Epithelial cell of prostate (primary cell): ENCODE results near the gene SYNRG.
A peak's percentile ranks its signal among the peaks of the same experiment; 100 is the strongest.

Source experiments
- DNase-seq: peaks from one replicate; pipeline ENCODE4 v3.0.0-alpha.2; 2011; ENCODE audit warnings: low read depth, low spot score
- H3K27ac ChIP-seq: fragments of 450-650 bp; 2 replicates; pipeline ENCODE4 v1.5.1; 2017; ENCODE audit warnings: mild to moderate bottlenecking

The SYNRG gene

DNA sequence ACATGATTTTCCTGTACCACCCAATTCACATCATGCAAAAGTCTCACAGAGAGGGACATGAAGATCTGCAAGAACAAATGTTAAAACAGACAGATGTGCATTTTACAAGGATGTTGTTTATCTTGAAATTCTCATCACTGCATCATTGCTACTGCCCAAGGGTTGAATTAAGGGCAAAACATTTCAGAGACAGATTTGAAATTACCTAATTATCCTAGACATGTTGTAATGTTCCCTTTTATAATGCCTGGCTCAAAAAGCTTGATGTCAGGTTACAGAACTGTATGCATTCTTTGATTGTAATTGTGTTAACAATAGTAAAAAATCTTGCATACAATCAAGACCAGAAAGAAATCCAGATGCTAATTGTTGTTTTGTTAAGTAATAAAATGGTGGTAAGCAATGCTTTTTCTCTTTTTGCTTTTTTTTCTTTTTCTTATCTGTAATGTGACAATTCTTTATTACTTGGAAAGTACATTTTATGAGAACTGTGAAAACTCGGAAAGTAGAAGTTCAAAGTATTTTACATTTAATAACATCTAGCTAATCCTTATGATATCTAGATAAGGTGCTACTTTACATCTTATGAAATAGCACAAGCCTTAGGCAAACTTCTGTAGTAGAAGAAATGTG, 123.2 kb downstream of the SYNRG start:
- DNase-seq, result no peak
- H3K27ac ChIP-seq, result no peak overlapping the region

DNA sequence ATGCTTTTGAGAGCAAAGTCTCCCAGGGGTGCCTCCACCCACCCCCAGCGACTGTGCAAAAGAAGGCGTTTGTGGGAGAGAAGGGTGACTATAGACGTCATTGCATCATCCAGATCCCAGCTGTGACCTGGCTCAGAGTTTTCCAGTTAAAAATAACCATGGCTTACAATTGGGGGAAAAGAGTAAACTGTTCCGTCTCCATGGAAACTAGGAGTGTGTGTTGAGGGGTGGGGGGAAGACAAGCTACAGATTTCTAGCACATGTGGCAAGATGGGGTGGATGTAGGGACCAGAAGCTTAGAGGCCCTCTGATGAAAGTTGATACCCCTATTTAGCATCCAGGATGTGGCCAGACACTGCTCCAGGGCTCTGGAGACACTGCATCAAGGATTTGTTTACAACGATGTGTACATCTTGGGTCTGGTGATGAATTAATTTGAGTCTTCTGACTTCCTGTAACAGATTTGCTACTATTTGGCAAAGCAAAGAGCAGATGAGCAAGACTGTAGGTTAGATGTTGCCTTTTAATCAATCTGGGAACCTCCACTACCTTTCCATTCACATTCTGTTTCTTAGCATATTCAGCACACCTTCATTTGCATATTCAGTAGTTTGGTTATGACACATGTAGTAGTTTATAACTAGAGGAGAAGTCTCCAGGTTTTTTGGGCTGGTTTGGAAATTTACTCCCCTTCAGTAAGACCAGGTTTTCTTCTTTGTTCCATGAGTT, 125.7 kb downstream of the SYNRG start:
- DNase-seq, result no peak
- no peak overlapping the region for H3K27ac ChIP-seq

DNA sequence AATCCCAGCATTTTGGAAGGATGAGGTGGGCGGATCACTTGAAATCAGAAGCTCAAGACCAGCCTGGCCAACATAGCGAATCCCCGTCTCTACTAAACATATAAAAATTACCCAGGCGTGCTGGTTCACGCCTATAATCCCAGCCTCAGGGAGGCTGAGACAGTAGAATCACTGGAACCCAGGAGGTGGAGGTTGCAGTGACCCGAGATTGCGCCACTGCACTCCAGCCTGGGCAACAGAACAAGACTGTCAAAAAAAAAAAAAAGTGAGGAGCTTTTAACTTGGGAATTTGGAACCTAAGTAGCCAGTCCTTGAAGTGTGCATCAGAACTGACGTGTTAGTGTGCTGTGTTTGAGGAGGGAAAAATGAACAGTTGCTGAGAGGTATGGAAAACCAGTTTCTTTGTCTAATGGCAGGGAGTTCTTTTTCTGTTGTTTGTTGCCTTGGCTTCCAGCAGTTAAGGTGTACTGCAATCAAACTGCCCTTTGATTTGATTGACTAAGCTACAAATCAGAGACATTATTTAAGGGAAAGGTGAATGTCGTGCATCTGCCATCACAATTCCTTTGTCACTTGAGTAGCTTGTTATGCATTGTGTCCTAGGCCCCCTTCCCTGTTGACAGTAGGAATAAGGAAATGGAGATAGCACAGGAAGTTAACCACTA, 128.1 kb downstream of the SYNRG start:
- H3K27ac ChIP-seq, result peak overlapping the region; percentile 57
- DNase-seq, result no peak

DNA sequence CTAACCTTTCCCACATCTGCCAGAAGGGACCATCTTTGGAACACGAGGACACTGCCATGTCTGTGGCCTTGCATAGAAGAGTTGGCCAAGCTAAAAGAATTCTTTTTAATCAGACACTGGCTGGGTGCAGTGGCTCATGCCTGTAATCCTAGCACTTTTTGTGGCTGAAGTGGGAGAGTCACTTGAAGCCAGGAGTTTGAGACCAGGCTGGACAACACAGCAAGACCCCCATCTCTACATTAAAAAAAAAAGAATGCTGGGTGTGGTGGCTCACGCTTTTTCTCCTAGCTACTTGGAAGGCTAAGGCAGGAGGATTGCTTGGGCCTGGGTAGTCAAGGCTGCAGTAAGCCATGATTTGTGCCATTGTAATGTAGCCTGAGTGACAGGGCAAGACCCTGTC, 128.8 kb downstream of the SYNRG start:
- no peak for DNase-seq
- H3K27ac ChIP-seq, result peak overlapping the region; percentile 57

DNA sequence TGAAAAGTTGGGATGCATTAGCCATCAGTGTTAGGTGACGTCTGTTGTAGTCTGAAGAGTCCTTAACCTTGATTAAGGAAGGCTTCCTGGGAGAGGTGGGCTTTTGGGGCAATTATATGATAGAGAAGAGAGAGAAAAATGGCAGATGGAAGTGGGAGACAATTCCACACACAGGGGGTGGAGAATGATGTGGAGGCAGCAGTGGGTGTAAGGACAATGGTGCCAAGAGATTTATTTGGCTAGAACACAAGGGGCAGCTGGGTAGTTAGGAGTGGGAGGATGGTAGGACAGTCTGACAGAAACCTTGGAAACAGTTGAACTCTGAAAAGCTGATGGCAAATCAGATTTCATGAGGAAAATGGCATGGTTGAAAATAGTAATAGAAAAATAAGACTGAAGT, 130.2 kb downstream of the SYNRG start:
- H3K27ac ChIP-seq, result peak overlapping the region; percentile 97
- no peak for DNase-seq

DNA sequence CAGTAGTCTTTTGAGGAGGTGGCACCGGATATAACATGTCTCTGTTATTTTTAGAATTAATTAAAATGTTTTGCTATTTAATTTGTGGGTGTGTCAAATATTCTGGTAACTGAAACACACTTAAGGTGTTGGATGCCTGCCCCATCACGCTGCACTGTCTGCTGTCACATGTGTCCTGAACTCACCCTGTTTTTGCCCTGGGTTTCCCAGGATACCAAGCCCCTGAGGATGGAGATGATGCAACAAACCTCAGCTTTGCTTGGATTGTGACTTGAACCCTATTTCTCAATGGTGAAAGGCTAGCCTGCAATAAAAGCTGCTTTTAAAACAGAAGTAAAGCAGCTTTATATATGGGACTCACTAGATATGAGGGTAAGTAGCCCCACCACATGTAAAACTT, 131.0 kb downstream of the SYNRG start:
- DNase-seq, result no peak
- H3K27ac ChIP-seq, result peak overlapping the region; percentile 97

DNA sequence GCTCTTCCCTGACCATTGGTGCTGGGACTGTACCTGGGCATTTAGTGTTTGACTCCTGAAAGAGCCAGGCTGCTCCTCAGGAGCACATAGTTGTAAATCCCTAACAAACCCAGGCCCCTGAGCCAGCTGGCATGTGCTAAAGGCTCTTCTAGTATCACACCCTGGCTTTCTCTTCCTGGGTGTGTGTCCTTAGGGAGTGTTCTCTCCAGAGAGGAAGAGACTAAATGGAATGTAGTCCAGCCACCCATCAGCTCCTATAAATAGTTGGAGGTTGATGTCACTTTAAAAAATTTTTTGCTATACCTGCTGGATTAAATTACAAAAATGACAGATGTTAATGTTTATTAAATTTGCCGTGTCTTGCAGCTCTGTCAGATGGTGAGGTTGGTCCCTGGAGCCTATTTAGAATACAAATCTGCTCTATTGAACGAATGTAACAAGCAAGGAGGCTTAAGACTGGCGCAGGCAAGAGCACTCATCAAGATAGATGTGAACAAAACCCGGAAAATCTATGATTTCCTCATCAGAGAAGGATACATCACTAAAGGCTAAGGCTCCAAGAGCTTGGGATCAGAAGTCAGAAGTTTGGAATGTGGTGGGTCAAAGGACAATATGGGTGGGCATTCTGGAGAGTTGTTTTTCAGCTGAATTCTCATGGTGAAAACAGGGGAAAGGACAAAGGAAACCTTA, 132.6 kb downstream of the SYNRG start:
- no peak for DNase-seq
- peak overlapping the region; percentile 97 for H3K27ac ChIP-seq

DNA sequence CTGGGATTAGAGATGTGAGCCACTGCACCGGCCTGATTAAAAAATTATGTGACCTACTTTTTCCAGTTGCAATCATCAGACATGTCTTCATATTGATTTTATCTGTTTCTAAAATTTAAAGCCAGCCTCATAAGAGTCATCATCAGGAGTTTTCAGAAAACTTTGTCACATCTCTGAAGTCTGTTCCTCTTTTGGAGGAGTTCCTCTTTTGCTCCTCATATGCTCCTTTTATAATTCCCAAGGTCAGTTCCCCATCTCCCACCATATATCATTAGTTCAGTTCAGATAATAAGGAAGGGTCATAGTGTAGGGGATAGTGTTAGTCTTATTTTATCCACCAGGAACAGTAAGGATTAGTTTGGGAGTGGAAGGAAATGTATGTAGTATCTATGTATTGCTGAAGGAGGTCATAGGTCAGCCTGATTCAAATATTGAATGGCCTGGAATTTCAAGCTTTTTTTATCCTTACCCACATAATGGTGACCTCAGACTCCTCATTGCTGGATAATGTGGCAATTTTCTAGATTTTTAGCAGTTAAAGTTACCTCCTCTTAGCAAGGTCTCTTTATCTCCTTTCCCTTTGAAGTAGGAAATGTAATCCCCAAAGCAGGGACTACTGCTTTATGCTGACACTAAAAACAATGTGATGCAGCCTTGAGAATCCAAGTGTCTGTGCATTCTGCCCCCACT, 133.3 kb downstream of the SYNRG start:
- H3K27ac ChIP-seq, result peak overlapping the region; percentile 97
- no peak for DNase-seq

DNA sequence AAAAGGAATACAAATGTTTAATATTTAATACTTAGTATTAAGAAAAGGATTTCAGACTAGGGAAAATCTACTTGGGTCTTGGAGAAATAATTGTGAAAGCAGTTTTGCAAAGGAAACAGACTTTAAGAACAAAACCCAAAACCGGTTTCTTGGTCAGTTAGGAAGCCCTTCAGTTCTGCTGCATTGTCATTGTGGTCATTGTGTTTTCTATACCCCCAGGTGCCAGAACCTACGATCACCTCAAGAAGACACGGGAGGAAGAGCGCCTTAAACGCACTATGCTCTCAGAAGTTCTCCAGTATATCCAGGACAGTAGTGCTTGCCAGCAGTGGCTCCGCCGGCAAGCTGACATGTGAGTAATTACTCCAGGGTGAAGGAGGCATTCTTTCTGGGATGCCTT, 139.0 kb downstream of the SYNRG start:
- DNase-seq, result no peak
- no peak overlapping the region for H3K27ac ChIP-seq

DNA sequence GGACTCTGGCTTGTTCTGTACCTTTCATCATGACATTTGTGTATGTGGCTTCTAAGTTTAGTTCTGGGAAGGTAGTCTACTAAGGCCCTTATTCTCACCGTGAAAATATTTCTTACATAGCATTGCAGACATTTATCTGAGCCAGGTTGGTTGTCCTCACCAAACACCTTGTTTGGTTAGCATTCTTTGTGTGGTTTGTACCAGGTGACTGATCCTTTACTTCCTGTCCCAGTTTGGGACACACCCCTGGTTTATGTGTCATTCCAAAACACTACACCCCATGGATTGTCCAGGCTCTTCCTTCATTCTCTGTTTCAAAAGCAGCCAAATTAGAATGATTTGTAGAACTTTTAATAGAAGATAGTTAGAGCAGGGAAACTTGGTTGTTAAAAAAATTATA, 142.7 kb downstream of the SYNRG start:
- peak overlapping the region; percentile 95 for H3K27ac ChIP-seq
- DNase-seq, result no peak

DNA sequence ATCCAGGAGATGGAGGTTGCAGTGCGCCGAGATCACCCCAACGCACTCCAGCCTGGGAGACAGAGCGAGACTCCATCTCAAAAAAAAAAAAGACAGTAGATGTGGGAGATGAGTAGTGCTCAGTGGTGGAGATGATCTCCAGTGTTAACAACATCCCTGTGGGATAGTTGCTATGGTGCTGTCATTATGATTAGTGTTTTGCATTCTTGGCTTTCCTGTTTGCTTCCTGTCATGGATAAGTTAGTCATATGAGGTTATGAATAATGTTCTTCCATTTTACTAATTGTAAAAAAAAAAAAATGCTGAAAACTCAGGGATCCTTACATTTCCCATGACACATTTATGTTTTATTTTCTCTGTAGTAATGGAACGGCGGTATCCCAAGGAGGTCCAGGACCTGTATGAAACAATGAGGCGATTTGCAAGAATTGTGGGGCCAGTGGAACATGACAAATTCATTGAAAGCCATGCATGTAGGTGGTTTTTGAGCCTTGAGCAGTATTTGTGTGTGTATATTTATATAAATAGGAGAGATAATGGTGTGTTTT, 144.1 kb downstream of the SYNRG start:
- DNase-seq, result peak; percentile 72
- peak overlapping the region; percentile 95 for H3K27ac ChIP-seq
